Measurements from ENCODE around the gene HTR1D.
"Not testable (repeated sequence)": the region's sequence is repeated elsewhere in the genome, so short reads cannot be mapped to it uniquely, and the experiment has no call there.

HTR1D gene

DNA sequence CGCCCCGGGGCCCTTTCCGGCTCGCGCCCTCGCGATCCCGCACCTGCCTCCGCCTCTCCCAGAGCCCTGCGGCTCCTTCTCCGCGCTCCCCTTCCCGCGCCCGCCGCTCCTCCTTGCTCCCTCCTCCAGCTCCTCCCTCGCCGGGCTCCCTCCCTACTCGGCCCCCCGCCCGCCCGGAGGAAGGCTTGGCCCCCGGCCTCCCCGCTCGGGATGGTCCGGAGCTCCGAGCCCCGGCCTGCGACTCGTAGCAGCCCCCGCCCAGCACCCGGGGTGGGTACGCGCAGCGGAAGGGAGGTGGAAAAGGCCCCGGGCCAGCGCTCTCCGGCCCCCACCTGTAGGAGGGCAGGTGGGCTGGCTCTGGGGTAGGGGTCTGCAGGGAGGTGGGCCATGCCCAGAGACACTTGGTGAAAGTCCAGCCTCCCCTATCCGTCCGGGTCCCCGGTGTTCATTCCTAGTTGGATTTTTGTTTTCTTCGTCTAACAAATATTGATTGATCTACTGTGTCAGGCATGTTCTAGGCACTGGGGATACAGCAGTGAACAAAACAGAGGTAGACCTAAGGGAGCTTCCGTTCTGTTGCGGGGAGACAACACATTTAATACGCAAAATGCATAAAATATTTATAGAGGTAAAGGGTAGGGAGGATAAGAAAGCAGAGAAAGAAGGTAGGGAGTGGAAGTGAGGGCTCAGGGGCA is at the start of gene HTR1D:
Gene HTR1D, minus strand, starts transcription at position 82 of the 695 bp plus-strand sequence. CDS start 23,283 bp downstream, outside the sequence.
- H3K4me3 ChIP-seq (replicated peaks; ENCODE audit: low read depth, low read length): peak within 1 kb of the TSS; percentile 35
- no peak for DNase-seq (ENCODE audit: low read depth)
- TF ChIP-seq, protein P1, sequence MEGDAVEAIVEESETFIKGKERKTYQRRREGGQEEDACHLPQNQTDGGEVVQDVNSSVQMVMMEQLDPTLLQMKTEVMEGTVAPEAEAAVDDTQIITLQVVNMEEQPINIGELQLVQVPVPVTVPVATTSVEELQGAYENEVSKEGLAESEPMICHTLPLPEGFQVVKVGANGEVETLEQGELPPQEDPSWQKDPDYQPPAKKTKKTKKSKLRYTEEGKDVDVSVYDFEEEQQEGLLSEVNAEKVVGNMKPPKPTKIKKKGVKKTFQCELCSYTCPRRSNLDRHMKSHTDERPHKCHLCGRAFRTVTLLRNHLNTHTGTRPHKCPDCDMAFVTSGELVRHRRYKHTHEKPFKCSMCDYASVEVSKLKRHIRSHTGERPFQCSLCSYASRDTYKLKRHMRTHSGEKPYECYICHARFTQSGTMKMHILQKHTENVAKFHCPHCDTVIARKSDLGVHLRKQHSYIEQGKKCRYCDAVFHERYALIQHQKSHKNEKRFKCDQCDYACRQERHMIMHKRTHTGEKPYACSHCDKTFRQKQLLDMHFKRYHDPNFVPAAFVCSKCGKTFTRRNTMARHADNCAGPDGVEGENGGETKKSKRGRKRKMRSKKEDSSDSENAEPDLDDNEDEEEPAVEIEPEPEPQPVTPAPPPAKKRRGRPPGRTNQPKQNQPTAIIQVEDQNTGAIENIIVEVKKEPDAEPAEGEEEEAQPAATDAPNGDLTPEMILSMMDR (IDR thresholded peaks at IDR 0.05; ENCODE audit: low read length, missing control alignments): no peak

- no peak overlapping the region for H3K4me3 ChIP-seq (replicated peaks; ENCODE audit: low read depth, low read length)
- no peak for DNase-seq (ENCODE audit: low read depth)
- TF ChIP-seq, protein P1 (IDR thresholded peaks at IDR 0.05; ENCODE audit: low read length, missing control alignments): no peak
These were observed 46.1 kb upstream of the HTR1D start for GRCh38 chr1:23263380-23263887.

GRCh38 chr1:23258082-23258481 is 40.8 kb upstream of the HTR1D start:
- not testable (repeated sequence) for H3K4me3 ChIP-seq (replicated peaks; ENCODE audit: low read depth, low read length); DNase-seq (ENCODE audit: low read depth)

DNA sequence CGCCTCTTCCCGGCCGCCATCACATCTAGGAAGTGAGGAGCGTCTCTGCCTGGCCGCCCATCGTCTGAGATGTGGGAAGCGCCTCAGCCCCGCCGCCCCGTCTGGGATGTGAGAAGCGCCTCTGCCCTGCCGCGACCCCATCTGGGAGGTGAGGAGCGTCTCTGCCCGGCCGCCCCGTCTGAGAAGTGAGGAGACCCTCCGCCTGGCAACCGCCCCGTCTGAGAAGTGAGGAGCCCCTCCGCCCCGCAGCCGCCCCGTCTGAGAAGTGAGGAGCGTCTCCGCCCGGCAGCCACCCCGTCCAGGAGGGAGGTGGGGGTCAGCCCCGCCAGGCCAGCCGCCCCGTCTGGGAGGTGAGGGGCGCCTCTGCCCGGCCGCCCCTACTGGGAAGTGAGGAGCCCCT is 40.1 kb upstream of the HTR1D start:
- not testable (repeated sequence) for H3K4me3 ChIP-seq (replicated peaks; ENCODE audit: low read depth, low read length); DNase-seq (ENCODE audit: low read depth)

- H3K4me3 ChIP-seq (replicated peaks; ENCODE audit: low read depth, low read length): no peak overlapping the region
- TF ChIP-seq, protein P1 (IDR thresholded peaks at IDR 0.05; ENCODE audit: low read length, missing control alignments): no peak
- DNase-seq (ENCODE audit: low read depth): no peak
These were observed 37.3 kb upstream of the HTR1D start for GRCh38 chr1:23254584-23254983.

DNA sequence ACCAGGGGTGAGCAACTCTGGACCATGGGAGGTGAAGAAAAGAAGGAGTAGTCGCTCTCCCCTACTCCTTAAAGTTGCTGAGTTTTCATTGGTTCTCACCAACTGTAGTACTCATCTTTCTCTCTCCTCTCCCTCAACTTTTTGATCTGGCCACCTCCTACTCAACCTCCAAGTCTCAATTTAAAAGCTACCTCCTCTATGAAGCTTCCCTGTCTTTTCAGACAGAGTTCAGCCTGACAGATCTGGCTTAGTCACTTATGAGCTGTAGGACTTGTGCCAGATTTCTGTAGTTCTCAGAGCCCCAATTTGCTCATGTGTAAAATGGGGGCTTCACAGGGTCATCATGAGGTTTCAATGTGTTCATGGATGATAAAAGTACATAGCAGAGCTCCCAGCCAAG is 34.5 kb upstream of the HTR1D start:
- no peak for DNase-seq (ENCODE audit: low read depth)
- TF ChIP-seq, protein P1 (IDR thresholded peaks at IDR 0.05; ENCODE audit: low read length, missing control alignments): no peak
- H3K4me3 ChIP-seq (replicated peaks; ENCODE audit: low read depth, low read length): no peak overlapping the region

- TF ChIP-seq, protein P1 (IDR thresholded peaks at IDR 0.05; ENCODE audit: low read length, missing control alignments): no peak
- DNase-seq (ENCODE audit: low read depth): peak; percentile 55
- no peak overlapping the region for H3K4me3 ChIP-seq (replicated peaks; ENCODE audit: low read depth, low read length)
These were observed 32.6 kb upstream of the HTR1D start for GRCh38 chr1:23249787-23250454.

DNA sequence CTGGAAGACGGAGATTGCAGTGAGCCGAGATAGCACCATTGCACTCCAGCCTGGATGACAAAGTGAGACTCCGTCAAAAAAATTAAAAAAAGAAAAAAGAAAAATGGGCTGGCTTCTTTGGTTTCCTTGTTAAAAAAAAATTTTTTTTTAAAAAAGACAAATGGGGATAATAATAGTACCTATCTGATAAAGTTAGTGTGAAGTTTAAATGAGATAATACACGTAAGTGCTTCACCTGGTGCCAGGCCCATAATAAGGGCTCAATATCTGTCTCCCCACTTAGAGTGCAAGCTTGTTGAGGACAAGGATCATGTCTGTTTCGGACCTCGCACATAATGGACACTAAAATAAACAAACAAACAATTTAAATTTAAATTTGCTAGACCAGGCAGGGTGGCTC is 30.0 kb upstream of the HTR1D start:
- no peak overlapping the region for H3K4me3 ChIP-seq (replicated peaks; ENCODE audit: low read depth, low read length)
- TF ChIP-seq, protein P1 (IDR thresholded peaks at IDR 0.05; ENCODE audit: low read length, missing control alignments): no peak
- DNase-seq (ENCODE audit: low read depth): no peak
